WERI-Rb-1 (cell line): Measurements from ENCODE around the gene RPRML.

Experiments used
- DNase-seq: peaks from one replicate; pipeline ENCODE4 v3.0.0-alpha.2; 2020
- H3K27ac ChIP-seq: fragments of 250-450 bp; sonication (Bioruptor Pico); 2 replicates; pipeline ENCODE4 v1.5.1; 2020; ENCODE audit warnings: mild to moderate bottlenecking, moderate library complexity
- H3K27me3 ChIP-seq: fragments of 250-450 bp; sonication (Bioruptor Pico); 2 replicates; pipeline ENCODE4 v1.5.1; 2021; ENCODE audit warnings: mild to moderate bottlenecking, low read depth, moderate library complexity; ENCODE audit not compliant: insufficient read depth, severe bottlenecking
- H3K36me3 ChIP-seq: fragments of 250-450 bp; sonication (Bioruptor Pico); 2 replicates; pipeline ENCODE4 v1.5.1; 2020; ENCODE audit warnings: mild to moderate bottlenecking, moderate library complexity
- H3K4me3 ChIP-seq: 2 replicates; pipeline ENCODE4 v1.5.1; 2011; ENCODE audit warnings: low read depth, mild to moderate bottlenecking, control low read depth, low read length
- H3K9me3 ChIP-seq: fragments of 250-450 bp; sonication (Bioruptor Pico); 2 replicates; pipeline ENCODE4 v1.5.1; 2021; ENCODE audit warnings: mild to moderate bottlenecking, moderate library complexity; ENCODE audit not compliant: severe bottlenecking
- CTCF ChIP-seq: IDR thresholded peaks from 2 replicates; pipeline ENCODE4 v1.5.1; 2011; ENCODE audit warnings: low read depth, mild to moderate bottlenecking, control low read depth, inconsistent platforms, low read length

The RPRML gene

GRCh38 chr17:46972346-46972745, 6.7 kb downstream of the RPRML start:
- H3K36me3 ChIP-seq, result no peaks in the 10 kb centered on the region; the same call in 1 of the 2 replicates
- no peaks in the 10 kb centered on the region for H3K9me3 ChIP-seq
- TF ChIP-seq CTCF, result no peak
- H3K27me3 ChIP-seq, result no peaks in the 10 kb centered on the region
- no peak overlapping the region for H3K4me3 ChIP-seq
- H3K27ac ChIP-seq, result no peak overlapping the region
- DNase-seq, result no peak

DNA sequence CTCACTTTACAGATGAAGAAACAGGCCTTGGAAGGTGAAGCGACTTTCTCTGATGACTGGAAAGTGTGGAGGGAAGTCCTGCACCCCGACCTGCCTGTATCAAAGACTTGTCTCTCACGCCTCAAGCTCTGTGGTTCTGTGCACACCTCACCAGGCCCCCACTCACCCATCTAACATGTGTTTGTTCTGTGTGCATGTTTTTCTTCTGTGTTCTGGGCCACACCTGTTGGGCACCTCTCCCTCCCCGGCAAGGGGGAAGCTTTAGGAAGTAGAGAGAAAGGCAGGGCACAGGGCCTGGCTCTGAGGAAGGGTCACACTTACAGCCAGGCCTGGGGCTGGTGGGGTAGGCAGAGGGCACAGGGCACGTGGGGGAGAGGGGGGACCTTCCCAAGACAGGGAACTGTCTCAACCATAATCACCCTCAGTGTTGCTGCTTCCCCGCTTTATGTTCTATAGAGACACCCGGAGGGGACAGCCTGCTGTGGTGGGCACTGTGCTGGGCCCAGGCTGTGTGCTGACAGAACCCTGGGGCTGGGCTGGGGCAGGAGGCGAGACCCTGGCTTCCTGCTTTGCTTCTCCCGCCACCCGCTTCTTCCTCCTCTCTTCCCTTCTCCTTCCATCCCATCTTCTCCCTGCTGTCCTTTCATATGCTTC, 7.3 kb downstream of the RPRML start:
- Histone ChIP-seq H3K27me3 (no peaks in the 10 kb centered on the region), H3K4me3 (no peak overlapping the region), H3K27ac (no peak overlapping the region), H3K9me3 (no peaks in the 10 kb centered on the region), H3K36me3 (peaks cover 3% of the 10 kb centered on the region)
- no peak for DNase-seq
- no peak for TF ChIP-seq CTCF

DNA sequence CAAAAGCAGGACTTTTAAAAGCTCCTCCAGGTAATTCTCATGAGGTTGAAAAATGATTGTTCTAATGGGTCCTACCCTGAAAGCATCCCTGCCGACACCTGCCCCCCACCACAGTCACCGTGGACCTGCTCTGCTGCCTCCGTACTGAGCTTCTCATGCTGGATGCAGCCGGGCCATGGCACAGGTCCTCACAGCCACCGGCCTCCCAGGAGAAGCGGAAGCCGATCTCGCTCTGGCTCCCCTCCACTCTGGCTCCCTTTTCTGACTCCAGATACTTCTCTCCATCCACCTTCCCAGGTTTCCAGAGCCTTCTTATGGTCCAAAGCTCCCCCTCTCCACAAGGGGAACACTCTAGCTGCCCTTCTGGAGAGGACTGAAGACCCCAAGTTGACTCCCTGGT, 10.2 kb downstream of the RPRML start:
- Histone ChIP-seq H3K4me3 (no peak overlapping the region), H3K36me3 (peaks cover 3% of the 10 kb centered on the region)

GRCh38 chr17:46968224-46968834, 10.7 kb downstream of the RPRML start:
- H3K9me3 ChIP-seq, result no peaks in the 10 kb centered on the region
- DNase-seq, result no peak
- H3K4me3 ChIP-seq, result no peak overlapping the region
- H3K27ac ChIP-seq, result no peak overlapping the region
- no peaks in the 10 kb centered on the region for H3K27me3 ChIP-seq
- TF ChIP-seq CTCF, result no peak
- H3K36me3 ChIP-seq, result peaks cover 3% of the 10 kb centered on the region

More for the DNA sequence above, 10.2 kb downstream of the RPRML start:
- DNase-seq, result no peak
- no peaks in the 10 kb centered on the region for H3K27me3 ChIP-seq
- TF ChIP-seq CTCF, result no peak
- no peak overlapping the region for H3K27ac ChIP-seq
- no peaks in the 10 kb centered on the region for H3K9me3 ChIP-seq

DNA sequence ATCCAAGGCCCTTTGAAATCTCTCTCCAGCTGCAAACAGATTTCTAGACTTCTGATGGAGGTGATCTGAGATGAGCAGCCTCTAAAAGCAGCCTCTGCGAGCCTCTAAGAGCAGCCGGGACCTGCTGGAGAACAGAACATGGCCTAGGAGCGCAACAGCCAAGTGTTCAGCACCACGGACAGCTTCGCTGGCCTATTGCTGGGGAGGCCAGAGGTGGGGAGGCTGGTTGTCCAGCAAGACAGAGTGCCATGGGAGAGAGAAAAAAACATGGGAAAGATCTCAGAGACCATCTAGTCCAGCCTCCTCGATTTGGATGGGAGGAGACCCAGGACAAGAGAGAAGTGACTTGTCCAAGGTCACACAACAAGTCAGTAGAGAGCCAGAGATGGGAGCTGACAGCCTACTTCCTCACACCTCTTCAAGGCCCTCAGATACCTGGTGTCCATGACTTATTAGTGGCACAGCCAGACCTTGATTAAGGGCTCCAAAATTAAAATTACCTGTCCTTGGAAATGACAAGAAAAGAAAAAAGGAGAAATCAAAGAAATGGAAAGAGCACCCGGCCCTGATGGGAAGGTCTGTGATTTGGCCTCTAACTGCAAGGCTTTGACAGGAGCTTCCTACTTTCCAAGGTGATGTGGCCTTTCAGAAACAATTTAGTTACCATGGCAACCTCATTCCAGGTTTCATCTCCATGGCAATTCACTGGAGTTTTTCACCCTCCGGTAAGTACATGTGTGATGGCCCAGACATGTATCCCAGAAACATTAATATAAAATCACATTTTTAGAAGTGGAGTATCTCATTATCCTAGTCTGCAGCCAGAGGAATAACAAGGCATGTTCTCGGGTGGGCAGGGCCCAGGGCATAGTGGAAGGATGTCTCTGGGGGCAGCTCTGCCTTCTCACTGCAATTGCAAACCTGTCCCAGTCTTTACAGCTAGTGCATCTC, 14.5 kb downstream of the RPRML start:
- Histone ChIP-seq H3K27me3 (no peaks in the 10 kb centered on the region), H3K4me3 (no peak overlapping the region), H3K27ac (no peak overlapping the region), H3K9me3 (no peaks in the 10 kb centered on the region), H3K36me3 (peaks cover 9% of the 10 kb centered on the region)
- TF ChIP-seq CTCF, result no peak
- DNase-seq, result no peak
